B cell (primary cell): ENCODE results near the gene MFSD6. TPM values are rescaled to one million over a fixed set of nuclear protein-coding genes. Genes with fewer than 3 reads are reported as not detected.

ENCODE experiments used
- ATAC-seq: fragments of 200-7000 bp; cut with Tn5 transposase; one replicate; pipeline ENCODE4 v1.10.0; 2021; ENCODE audit warnings: low read depth, mild to moderate bottlenecking, moderate number of reproducible peaks, moderate library complexity
- CTCF ChIA-PET: fragments of 350-600 bp; sonication (Branson Sonifier 250); formaldehyde crosslinking; loops from one replicate; lab custom pipeline; 2021; ENCODE audit warnings: antibody characterized with exemption, inconsistent platforms; lab: Charles Lee
- POLR2A ChIA-PET: fragments of 350-600 bp; sonication (Branson Sonifier 250); formaldehyde crosslinking; loops from one replicate; lab custom pipeline; 2021; ENCODE audit warnings: antibody characterized with exemption; lab: Charles Lee
- DNase-seq: peaks from one replicate; pipeline ENCODE4 v3.0.0; 2013
- H2AFZ ChIP-seq: 2 replicates; pipeline ENCODE4 v1.6.1; 2012; ENCODE audit warnings: mild to moderate bottlenecking, low read depth, low read length; ENCODE audit not compliant: insufficient read depth, poor library complexity, severe bottlenecking
- H3K27ac ChIP-seq, 2 donors: 1 replicate in 1 of 2; 2 replicates in 1 of 2; pipeline ENCODE4 v1.5.1; 2012 to 2013; ENCODE audit warnings: low read length in 2 of 2, mild to moderate bottlenecking in 2 of 2, moderate library complexity in 1 of 2
- H3K27me3 ChIP-seq, 4 experiments: fragments of 200-600 bp in 1 of 4; sonication (generic) in 1 of 4; replicated peaks in 1 of 4; 1 replicate in 2 of 4; 2 replicates in 2 of 4; pipeline versions ENCODE4 v1.6.1 to v1.7.0; 2013 to 2016; ENCODE audit warnings: low read length in 3 of 4, mild to moderate bottlenecking in 2 of 4, mixed read lengths in 1 of 4, moderate library complexity in 1 of 4; ENCODE audit not compliant: insufficient read depth in 4 of 4, control insufficient read depth in 3 of 4; ENCODE audit errors: control extremely low read depth in 1 of 4
- H3K36me3 ChIP-seq, 2 experiments: replicated peaks in 1 of 2; 1 replicate in 1 of 2; 2 replicates in 1 of 2; pipeline versions ENCODE4 v1.6.1 to v1.7.1; 2013; ENCODE audit warnings: low read length in 1 of 2; ENCODE audit not compliant: insufficient read depth in 2 of 2, control insufficient read depth in 1 of 2; ENCODE audit errors: control extremely low read depth in 1 of 2, extremely low read depth in 1 of 2
- H3K4me1 ChIP-seq, 2 donors: fragments of 200-600 bp in 1 of 2; sonication (generic) in 1 of 2; 1 replicate in 1 of 2; 2 replicates in 1 of 2; pipeline versions ENCODE4 v1.5.1 to v1.6.1; 2013 to 2017; ENCODE audit warnings: low read length in 2 of 2; ENCODE audit not compliant: control insufficient read depth in 2 of 2, insufficient read depth in 2 of 2
- H3K4me2 ChIP-seq: replicated peaks from 2 replicates; pipeline ENCODE3; 2012; ENCODE audit warnings: mild to moderate bottlenecking, low read depth, low read length; ENCODE audit not compliant: poor library complexity, severe bottlenecking
- H3K4me3 ChIP-seq, 5 experiments: fragments of 200-600 bp in 1 of 5; sonication (generic) in 1 of 5; 1 replicate in 3 of 5; 2 replicates in 2 of 5; pipeline versions ENCODE4 v1.5.1 to v1.7.0; 2011 to 2016; ENCODE audit warnings: low read length in 4 of 5, mild to moderate bottlenecking in 4 of 5, low read depth in 2 of 5, control low read depth in 1 of 5, moderate library complexity in 1 of 5; ENCODE audit not compliant: insufficient read depth in 1 of 5; ENCODE audit errors: control extremely low read depth in 1 of 5, extremely low read depth in 1 of 5
- H3K79me2 ChIP-seq: fragments of 200-600 bp; sonication (generic); one replicate; pipeline ENCODE4 v1.6.0; 2016; ENCODE audit warnings: low read length; ENCODE audit not compliant: control insufficient read depth, insufficient read depth
- H3K9ac ChIP-seq: fragments of 200-600 bp; sonication (generic); 2 replicates; pipeline ENCODE4 v1.6.1; 2017; ENCODE audit warnings: mild to moderate bottlenecking, low read length, moderate library complexity
- H3K9me3 ChIP-seq, 3 donors: one replicate each; pipeline versions ENCODE4 v1.6.1 to v1.7.1; 2013; ENCODE audit warnings: low read length in 2 of 3; ENCODE audit not compliant: control insufficient read depth in 2 of 3, insufficient read depth in 1 of 3; ENCODE audit errors: control extremely low read depth in 1 of 3
- H4K20me1 ChIP-seq: 2 replicates; pipeline ENCODE4 v1.6.0; 2012; ENCODE audit warnings: mild to moderate bottlenecking, low read length; ENCODE audit not compliant: insufficient read depth, control insufficient read depth, poor library complexity, severe bottlenecking
- H3K27ac Mint-ChIP-seq: one replicate; pipeline ENCODE4 v1.8.0; 2021; ENCODE audit warnings: mixed read lengths
- H3K27me3 Mint-ChIP-seq: one replicate; pipeline ENCODE4 v1.8.0; 2021; ENCODE audit warnings: mixed read lengths
- H3K4me1 Mint-ChIP-seq: one replicate; pipeline ENCODE4 v1.8.0; 2021; ENCODE audit warnings: mixed read lengths
- H3K4me3 Mint-ChIP-seq: one replicate; pipeline ENCODE4 v1.8.0; 2021; ENCODE audit warnings: mixed read lengths
- H3K9me3 Mint-ChIP-seq: one replicate; pipeline ENCODE4 v1.8.0; 2022; ENCODE audit warnings: mixed read lengths; ENCODE audit not compliant: insufficient read depth
- CTCF ChIP-seq: fragments of 200-600 bp; IDR thresholded peaks from one replicate; pipeline ENCODE4 v1.8.0; 2022; ENCODE audit warnings: antibody characterized with exemption, mild to moderate bottlenecking
- EZH2 ChIP-seq: IDR thresholded peaks from 2 replicates; pipeline ENCODE4 v1.6.1; 2012; ENCODE audit warnings: borderline replicate concordance, low read depth, mild to moderate bottlenecking, moderate library complexity, low read length; ENCODE audit not compliant: insufficient read depth, poor library complexity, severe bottlenecking
- WGBS: methylation state at CpG from one replicate; pipeline ENCODE4 v1.1.5; 2013; ENCODE audit warnings: missing lambda C conversion rate; ENCODE audit not compliant: insufficient coverage; 5-methylcytosine and 5-hydroxymethylcytosine counted together
- intact Hi-C: fragments of 100-400 bp; cut with micrococcal nuclease; formaldehyde crosslinking; loops from one replicate; pipeline ENCODE4 v1.10.0; 2022
- polyA plus RNA-seq: library from polyadenylated mRNA; depleted of rRNA; stranded (reverse); fragments of >200 nt; gene quantifications from 2 replicates; pipeline ENCODE4 v1.2.3, GENCODE V29; 2012
- total RNA-seq, 2 donors: library from RNA; stranded (reverse); fragments of 120-200 nt in 1 of 2; gene quantifications; 1 replicate in 1 of 2; 2 replicates in 1 of 2; pipeline versions ENCODE4 v1.2.3 to v1.2.4, GENCODE V29; 2013 to 2022

The MFSD6 gene
- total and polyA plus RNA-seq, 2 donors (not counting 1 experiment from before 2014, with no cell fraction given), result 13.5 to 33.8 TPM

- no peak overlapping the region for H2AFZ ChIP-seq
- H3K4me2 ChIP-seq, result no peak overlapping the region
- H3K27me3 ChIP-seq, result no peaks in the 10 kb centered on the region
- WGBS, result no CpG with 5 or more reads among the region's 3 CpGs
- H4K20me1 ChIP-seq, result no peaks in the 10 kb centered on the region
- Mint-ChIP-seq H3K4me3 (no peak overlapping the region), H3K4me1 (peaks cover 14% of the 10 kb centered on the region), H3K9me3 (no peaks in the 10 kb centered on the region), H3K27me3 (no peaks in the 10 kb centered on the region), H3K27ac (no peak overlapping the region)
- peaks cover 12 to 14% of the 10 kb centered on the region in 2 donors for H3K4me1 ChIP-seq
- no peaks in the 10 kb centered on the region for H3K79me2 ChIP-seq
- H3K4me3 ChIP-seq, result no peak overlapping the region
- ChIA-PET POLR2A (no interaction called here), CTCF (interaction anchor here (1.5 kb wide), 1 partner anchor 178 kb away, joined by 4 read pairs; no protein-coding TSS in a partner anchor)
- no peak overlapping the region for H3K27ac ChIP-seq
- H3K9me3 ChIP-seq, result no peaks in the 10 kb centered on the region
- intact Hi-C loops, result no loop called here
- DNase-seq (no peak), ATAC-seq (no peak)
- TF ChIP-seq EZH2 (no peak), CTCF (no peak)
- H3K9ac ChIP-seq, result no peak overlapping the region
- H3K36me3 ChIP-seq, result peaks cover 2 to 56% of the 10 kb centered on the region in 2 experiments
These were observed 93.7 kb downstream of the MFSD6 start for GRCh38 chr2:190501702-190502407.

- TF ChIP-seq CTCF (no peak), EZH2 (no peak)
- Mint-ChIP-seq H3K27me3 (no peaks in the 10 kb centered on the region), H3K27ac (no peak overlapping the region), H3K9me3 (no peaks in the 10 kb centered on the region), H3K4me3 (no peak overlapping the region), H3K4me1 (peaks cover 24% of the 10 kb centered on the region)
- Histone ChIP-seq H3K27ac (no peak overlapping the region), H4K20me1 (no peaks in the 10 kb centered on the region), H3K9ac (no peak overlapping the region), H3K9me3 (no peaks in the 10 kb centered on the region), H2AFZ (no peak overlapping the region), H3K4me2 (no peak overlapping the region), H3K4me1 (peaks cover 17 to 23% of the 10 kb centered on the region in 2 donors), H3K79me2 (no peaks in the 10 kb centered on the region), H3K27me3 (no peaks in the 10 kb centered on the region), H3K4me3 (no peak overlapping the region), H3K36me3 (peaks cover 2 to 44% of the 10 kb centered on the region in 2 experiments)
- WGBS, result 100% methylated on average over 2 of the region's 3 CpGs
- intact Hi-C loops, result no loop called here
- ChIA-PET CTCF (interaction anchor here (1.5 kb wide), 1 partner anchor 177 kb away, joined by 4 read pairs; no protein-coding TSS in a partner anchor), POLR2A (no interaction called here)
- DNase-seq (no peak), ATAC-seq (no peak)
These were observed 94.9 kb downstream of the MFSD6 start for GRCh38 chr2:190503088-190503487.
